ENCODE measurements around the gene HDAC11. TPM values are rescaled to one million over a fixed set of nuclear protein-coding genes. Genes with fewer than 3 reads are reported as not detected.

HDAC11 gene
- total RNA-seq, 1 donor from 2014 or later: 15.2 TPM

- TF ChIP-seq, protein P1, sequence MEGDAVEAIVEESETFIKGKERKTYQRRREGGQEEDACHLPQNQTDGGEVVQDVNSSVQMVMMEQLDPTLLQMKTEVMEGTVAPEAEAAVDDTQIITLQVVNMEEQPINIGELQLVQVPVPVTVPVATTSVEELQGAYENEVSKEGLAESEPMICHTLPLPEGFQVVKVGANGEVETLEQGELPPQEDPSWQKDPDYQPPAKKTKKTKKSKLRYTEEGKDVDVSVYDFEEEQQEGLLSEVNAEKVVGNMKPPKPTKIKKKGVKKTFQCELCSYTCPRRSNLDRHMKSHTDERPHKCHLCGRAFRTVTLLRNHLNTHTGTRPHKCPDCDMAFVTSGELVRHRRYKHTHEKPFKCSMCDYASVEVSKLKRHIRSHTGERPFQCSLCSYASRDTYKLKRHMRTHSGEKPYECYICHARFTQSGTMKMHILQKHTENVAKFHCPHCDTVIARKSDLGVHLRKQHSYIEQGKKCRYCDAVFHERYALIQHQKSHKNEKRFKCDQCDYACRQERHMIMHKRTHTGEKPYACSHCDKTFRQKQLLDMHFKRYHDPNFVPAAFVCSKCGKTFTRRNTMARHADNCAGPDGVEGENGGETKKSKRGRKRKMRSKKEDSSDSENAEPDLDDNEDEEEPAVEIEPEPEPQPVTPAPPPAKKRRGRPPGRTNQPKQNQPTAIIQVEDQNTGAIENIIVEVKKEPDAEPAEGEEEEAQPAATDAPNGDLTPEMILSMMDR (IDR thresholded peaks at IDR 0.05): no peak
- Mint-ChIP-seq H3K4me3 (ENCODE audit: unreplicated experiment) (no peak overlapping the region), H3K27ac (ENCODE audit: unreplicated experiment) (no peak overlapping the region), H3K9me3 (ENCODE audit: low read depth) (no peaks in the 10 kb centered on the region), H3K36me3 (ENCODE audit: low read depth) (no peaks in the 10 kb centered on the region), H3K4me1 (ENCODE audit: low read depth) (peaks cover 33% of the 10 kb centered on the region), H3K27me3 (ENCODE audit: low read depth) (no peaks in the 10 kb centered on the region)
- DNase-seq (ENCODE audit: low spot score): peak; percentile 73
Observed at GRCh38 chr3:13526626-13526949, 46.5 kb downstream of the HDAC11 start.

- Mint-ChIP-seq H3K27ac (ENCODE audit: unreplicated experiment) (peak overlapping the region; percentile 57), H3K4me1 (ENCODE audit: low read depth) (peaks cover 33% of the 10 kb centered on the region)
Observed at GRCh38 chr3:13528217-13528867, 48.2 kb downstream of the HDAC11 start.

DNA sequence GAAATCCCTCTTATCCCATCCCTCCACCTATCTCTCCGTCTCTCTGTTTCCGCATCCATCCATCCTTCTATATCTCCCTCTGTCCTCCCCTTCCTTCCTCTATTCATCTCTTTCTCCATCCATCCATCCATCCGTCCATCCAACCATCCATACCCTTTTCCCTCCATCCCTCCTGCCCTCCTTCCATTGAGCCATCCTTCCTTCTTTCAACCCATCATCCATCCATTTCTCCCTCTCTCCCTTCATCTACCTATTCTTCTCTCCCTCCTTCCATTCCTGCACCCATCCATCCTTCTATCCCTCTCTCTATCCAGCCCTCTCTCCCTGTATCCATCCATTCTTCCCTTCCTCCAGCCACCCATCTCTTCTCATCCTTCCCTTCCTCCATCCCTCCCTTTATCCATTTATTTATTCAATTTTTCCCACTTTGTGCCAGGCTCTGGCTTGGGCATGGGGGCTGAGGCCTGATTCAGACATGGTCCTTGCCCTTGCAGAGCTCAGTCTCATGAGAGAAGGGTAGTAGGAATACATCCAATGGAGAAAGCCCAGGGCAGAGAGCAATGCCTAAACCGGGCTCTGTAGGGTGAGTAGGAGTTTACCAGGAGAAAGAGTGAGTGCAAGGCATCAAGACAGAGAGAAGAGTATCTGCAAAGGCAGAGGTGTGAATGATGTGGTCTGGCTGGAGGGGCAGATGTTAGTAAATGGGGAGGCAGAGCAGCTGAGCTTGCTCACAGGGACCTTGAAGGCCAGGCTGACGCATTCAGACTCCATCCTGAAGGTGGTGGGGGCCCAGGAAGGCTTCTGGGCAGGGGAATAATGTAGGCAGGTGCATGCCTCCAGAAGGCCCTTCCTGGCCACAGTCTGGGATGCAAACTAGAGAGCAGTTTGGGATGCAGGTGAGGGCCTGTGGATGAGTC, 49.3 kb downstream of the HDAC11 start:
- Mint-ChIP-seq H3K9me3 (ENCODE audit: low read depth) (no peaks in the 10 kb centered on the region), H3K4me3 (ENCODE audit: unreplicated experiment) (no peak overlapping the region), H3K4me1 (ENCODE audit: low read depth) (peaks cover 40% of the 10 kb centered on the region), H3K27ac (ENCODE audit: unreplicated experiment) (no peak overlapping the region), H3K36me3 (ENCODE audit: low read depth) (no peaks in the 10 kb centered on the region), H3K27me3 (ENCODE audit: low read depth) (no peaks in the 10 kb centered on the region)
- TF ChIP-seq, protein P1 (IDR thresholded peaks at IDR 0.05): no peak
- peak; percentile 58 for DNase-seq (ENCODE audit: low spot score)

More at GRCh38 chr3:13528217-13528867, 48.2 kb downstream of the HDAC11 start:
- H3K4me3 Mint-ChIP-seq (ENCODE audit: unreplicated experiment): no peak overlapping the region
- H3K36me3 Mint-ChIP-seq (ENCODE audit: low read depth): no peaks in the 10 kb centered on the region
- TF ChIP-seq, protein P1 (IDR thresholded peaks at IDR 0.05): peak; percentile 64
- no peaks in the 10 kb centered on the region for H3K27me3 Mint-ChIP-seq (ENCODE audit: low read depth)
- peak; percentile 61 for DNase-seq (ENCODE audit: low spot score)
- H3K9me3 Mint-ChIP-seq (ENCODE audit: low read depth): no peaks in the 10 kb centered on the region

GRCh38 chr3:13530241-13531009, 50.3 kb downstream of the HDAC11 start:
- H3K4me1 Mint-ChIP-seq (ENCODE audit: low read depth): peaks cover 41% of the 10 kb centered on the region
- peak; percentile 42 for DNase-seq (ENCODE audit: low spot score)
- no peaks in the 10 kb centered on the region for H3K9me3 Mint-ChIP-seq (ENCODE audit: low read depth)
- TF ChIP-seq, protein P1 (IDR thresholded peaks at IDR 0.05): no peak
- no peak overlapping the region for H3K4me3 Mint-ChIP-seq (ENCODE audit: unreplicated experiment)
- no peak overlapping the region for H3K27ac Mint-ChIP-seq (ENCODE audit: unreplicated experiment)
- no peaks in the 10 kb centered on the region for H3K36me3 Mint-ChIP-seq (ENCODE audit: low read depth)
- H3K27me3 Mint-ChIP-seq (ENCODE audit: low read depth): no peaks in the 10 kb centered on the region

DNA sequence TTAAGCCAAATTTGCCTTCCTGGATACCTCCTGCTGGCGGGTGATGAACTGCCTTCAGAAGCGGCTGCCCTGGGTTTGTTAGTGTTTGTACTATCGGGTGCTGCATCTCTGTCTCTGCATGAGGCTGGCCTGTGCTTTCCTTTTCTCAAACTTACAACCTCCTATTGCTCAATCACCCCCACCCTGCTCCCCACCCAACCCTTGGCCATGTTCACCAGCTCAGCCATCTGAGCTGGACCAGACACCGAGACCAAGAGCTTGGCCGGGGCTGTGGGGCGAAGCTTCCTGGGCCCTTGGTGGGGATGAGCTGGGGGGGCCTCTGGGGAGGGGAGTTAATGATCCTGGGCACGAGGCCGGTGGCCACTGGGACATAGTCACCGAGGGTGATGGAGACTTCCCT, 52.0 kb downstream of the HDAC11 start:
- Mint-ChIP-seq H3K27me3 (ENCODE audit: low read depth) (no peaks in the 10 kb centered on the region), H3K27ac (ENCODE audit: unreplicated experiment) (no peak overlapping the region), H3K36me3 (ENCODE audit: low read depth) (no peaks in the 10 kb centered on the region), H3K4me3 (ENCODE audit: unreplicated experiment) (no peak overlapping the region), H3K4me1 (ENCODE audit: low read depth) (peaks cover 43% of the 10 kb centered on the region), H3K9me3 (ENCODE audit: low read depth) (peaks cover 4% of the 10 kb centered on the region)
- TF ChIP-seq, protein P1 (IDR thresholded peaks at IDR 0.05): no peak
- no peak for DNase-seq (ENCODE audit: low spot score)

All from chondrocyte (in vitro differentiated cells).